HG02938 (cell line): ENCODE data around the gene CLDN8.

Source experiments
- ATAC-seq: cut with Tn5 transposase; IDR thresholded peaks from one replicate; pipeline ENCODE4 v1.9.1; 2021; ENCODE audit warnings: mild to moderate bottlenecking, moderate library complexity; ENCODE audit not compliant: unreplicated experiment

Gene CLDN8

GRCh38 chr21:30216041-30216723 lies at the start of gene CLDN8:
Gene CLDN8, minus strand, starts transcription at chr21:30216097. Its CDS starts 172 bp downstream, at chr21:30215925.
- no peak for ATAC-seq

DNA sequence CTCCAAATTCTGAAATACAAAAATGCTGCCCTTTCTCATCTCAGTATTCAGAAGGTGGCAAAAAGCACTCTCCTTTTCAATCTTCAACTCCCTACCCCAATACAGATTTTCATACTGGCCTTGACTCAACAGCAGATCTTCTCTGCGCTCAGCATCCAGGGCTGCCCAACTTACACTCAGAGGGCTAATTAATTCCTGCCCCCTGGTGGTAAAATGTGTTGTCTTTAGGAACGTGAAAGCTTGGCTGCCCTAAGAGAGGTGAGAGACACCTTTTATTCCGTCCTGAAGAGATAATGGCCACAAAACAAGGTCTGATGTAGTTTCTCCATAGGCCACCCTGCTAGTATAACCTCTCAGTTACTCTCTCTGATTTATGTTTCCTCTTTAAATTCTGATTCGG lies 41.9 kb upstream of the CLDN8 start:
- ATAC-seq, result no peak

- no peak for ATAC-seq
These were observed 40.2 kb upstream of the CLDN8 start for GRCh38 chr21:30256100-30256499.

- ATAC-seq, result no peak
These were observed 39.8 kb upstream of the CLDN8 start for GRCh38 chr21:30255679-30256078.

GRCh38 chr21:30251781-30252180 lies 35.9 kb upstream of the CLDN8 start:
- no peak for ATAC-seq

GRCh38 chr21:30249936-30250335 lies 34.0 kb upstream of the CLDN8 start:
- no peak for ATAC-seq

GRCh38 chr21:30248844-30249243 lies 32.9 kb upstream of the CLDN8 start:
- ATAC-seq, result no peak

GRCh38 chr21:30245061-30245460 lies 29.2 kb upstream of the CLDN8 start:
- no peak for ATAC-seq

DNA sequence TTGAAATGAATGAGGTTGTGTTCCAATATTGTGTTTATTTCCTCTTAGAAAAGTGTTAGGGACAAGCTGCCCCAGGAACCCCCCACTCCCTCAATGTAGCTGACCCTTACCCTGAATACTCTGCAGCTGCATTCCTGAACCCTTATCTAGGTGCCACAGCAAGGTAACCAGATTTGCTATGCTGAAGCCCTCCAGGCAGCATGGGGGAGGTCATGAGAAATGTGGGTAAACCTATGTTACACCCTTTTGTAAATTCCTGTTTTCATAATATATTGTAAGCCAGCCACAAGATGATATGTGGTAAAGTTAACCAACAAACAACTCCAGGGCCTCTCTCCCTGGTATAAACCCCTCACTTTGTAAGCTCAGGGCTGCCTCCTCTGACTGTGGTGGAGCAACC lies 27.8 kb upstream of the CLDN8 start:
- no peak for ATAC-seq

DNA sequence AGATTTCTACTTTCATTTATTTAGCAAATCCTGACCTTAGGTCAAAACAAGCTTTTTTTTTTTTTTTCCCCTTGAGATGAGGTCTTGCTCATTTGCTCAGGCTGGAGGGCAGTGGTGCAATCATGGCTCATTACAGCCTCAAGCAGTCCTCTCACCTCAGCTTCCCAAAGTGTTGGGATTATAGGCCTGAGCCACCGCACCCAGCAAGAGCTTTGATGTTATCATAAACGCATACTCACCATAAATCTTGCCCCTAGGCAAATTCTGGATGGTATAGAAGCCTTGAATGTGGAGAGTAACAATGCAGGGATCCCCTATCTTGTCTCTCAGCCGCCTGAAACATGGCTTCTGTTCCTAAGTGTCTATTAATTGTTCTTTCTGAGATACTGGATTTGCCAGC lies 24.8 kb upstream of the CLDN8 start:
- no peak for ATAC-seq

DNA sequence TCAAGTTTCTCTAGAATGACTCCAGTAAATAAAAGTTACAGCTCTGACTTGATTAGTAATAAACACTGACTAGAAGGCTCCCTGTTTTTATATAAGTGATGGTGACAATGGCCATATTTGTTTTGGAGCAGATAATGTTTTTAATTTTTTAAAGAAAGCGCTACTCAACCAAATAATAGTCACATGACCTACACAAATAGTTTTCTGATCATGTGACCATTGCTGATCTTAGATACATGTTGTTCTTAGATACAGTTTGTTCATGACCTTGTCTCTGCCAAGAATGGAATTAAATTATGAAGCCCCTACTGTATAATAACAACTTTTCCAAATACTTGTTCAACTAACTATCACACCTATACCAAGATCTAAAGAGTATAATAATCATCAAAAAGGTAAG lies 22.3 kb upstream of the CLDN8 start:
- ATAC-seq, result no peak

- no peak for ATAC-seq
These were observed 18.7 kb upstream of the CLDN8 start for GRCh38 chr21:30234643-30235042.

DNA sequence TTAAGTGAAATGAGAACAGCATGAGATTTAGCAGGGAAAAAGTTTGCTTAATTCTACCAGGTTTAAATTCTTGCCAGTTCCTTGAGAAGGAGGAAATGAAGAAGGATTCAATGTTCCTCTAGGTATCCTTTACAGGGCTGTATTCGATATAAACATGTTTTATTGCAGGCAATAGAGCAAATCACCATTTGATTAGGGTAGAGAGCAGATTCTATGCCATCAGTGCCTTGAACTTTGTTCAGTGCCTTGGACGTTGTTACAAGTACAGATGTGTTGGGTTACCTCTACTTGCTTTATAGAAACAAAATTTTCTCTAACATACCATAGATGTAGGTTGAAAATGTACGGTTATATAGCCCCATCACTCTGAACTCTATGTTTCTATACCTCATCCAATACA lies 18.2 kb upstream of the CLDN8 start:
- ATAC-seq, result no peak

- ATAC-seq, result no peak
These were observed 17.5 kb upstream of the CLDN8 start for GRCh38 chr21:30233228-30234020.

DNA sequence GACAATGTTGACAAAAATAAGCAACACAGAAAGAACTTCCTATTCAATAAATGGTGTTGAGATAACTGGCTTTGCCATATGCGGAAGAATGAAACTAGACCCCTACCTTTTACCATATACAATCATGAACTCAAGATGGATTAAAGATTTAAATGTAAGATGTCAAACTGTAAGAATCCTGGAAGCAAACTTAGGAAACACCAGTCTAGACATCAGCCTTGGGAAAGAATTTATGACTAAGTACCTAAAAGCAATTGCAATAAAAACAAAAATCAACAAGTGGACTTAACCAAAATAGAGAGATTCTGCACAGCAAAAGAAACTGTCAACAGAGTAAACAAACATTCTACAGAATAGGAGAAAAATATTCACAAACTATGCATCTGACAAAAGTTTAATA lies 16.1 kb upstream of the CLDN8 start:
- ATAC-seq, result no peak

DNA sequence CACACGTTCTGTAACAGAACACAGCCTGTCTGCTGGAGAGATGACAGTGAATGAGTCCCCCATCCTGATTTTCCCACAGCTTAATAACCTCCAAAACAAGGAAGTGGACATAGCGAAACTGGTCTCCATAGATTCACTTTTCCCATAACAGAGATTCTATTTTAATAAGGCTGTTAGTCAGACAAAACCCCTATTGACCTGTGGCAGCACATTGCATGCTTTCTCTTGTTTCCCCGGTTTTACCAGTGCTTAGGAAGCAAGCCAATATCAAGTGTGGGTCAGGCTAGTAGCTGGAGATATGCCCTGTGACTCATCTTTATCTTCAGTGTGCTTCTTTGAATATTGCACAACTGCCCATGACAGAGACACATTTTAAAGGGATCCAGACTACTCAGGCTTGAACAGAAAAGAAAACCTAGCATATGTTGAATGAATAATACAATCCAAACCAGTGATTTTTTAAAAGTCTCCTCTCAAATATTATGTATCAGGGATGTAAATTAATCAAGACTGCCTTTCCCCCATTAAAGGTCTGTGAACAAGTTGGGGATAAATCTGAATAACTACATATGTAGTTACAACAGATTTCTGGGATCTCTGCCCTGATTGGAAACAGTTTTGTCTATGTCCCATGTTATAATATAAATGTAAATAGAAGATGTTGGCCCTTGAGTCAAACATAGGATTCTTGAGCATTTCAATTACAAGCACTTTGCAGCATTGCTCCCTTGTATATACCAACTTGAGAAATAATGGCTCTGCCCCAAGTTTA lies 11.9 kb upstream of the CLDN8 start:
- no peak for ATAC-seq

GRCh38 chr21:30227128-30227527 lies 11.2 kb upstream of the CLDN8 start:
- no peak for ATAC-seq

- no peak for ATAC-seq
These were observed 7.7 kb upstream of the CLDN8 start for GRCh38 chr21:30223596-30223995.

DNA sequence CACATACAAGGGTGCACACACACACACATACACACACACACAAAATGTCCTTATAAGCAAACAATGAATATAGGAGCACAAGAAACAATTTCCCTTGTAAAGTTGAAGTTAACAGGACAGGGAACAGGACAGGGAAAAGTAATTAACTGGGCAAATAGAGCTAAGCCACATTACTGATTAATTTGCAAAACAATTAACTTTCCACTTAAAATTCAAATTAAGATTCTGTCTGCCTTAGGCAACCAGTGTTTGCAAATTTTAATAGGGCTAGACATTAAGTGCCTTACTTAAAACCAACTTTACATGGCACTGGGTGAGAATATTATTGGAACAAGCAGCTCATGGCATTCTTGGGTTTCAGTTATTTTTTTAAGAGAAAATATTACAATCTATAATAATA lies 6.8 kb upstream of the CLDN8 start:
- ATAC-seq, result no peak

DNA sequence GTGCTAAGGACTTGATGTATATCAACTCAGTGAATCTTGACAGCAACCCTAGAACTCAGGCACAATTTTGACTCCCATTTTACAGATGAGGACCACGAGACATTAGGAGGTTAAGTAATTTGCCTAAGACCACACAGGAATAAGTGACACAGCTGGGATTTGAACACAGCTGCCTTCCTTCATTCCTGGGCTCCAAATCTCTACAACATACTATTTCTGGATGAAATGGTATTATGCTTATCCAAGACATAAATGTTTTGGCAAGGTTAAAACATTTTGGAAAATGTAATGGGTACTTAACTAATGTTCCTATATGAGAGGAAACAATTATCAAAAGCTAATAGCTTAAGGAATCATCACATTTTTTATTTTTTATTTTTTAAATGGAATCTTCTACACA lies 4.8 kb downstream of the CLDN8 start:
- ATAC-seq, result no peak

GRCh38 chr21:30209601-30210000 lies 6.3 kb downstream of the CLDN8 start:
- no peak for ATAC-seq

DNA sequence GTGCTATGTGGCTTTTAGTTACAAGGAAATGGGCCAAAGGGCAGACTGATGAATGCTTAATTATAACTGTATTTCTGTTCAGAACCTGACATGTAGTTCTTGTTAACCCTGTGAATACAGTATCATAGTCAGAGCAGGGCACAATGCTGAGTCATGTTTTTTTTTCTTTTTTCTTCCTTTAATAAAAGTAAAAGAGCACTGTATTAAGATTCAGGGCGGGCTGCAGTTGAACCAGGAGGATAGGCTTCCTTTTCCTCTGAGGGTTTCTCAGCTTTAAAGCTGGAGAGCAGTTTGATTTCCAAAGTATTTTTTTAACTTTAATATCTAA lies 8.7 kb downstream of the CLDN8 start:
- ATAC-seq, result no peak
